Osteoblast (primary cell): ENCODE results near the gene GAK. TPM values are rescaled to one million over a fixed set of nuclear protein-coding genes. Genes with fewer than 3 reads are reported as not detected.

ENCODE experiments used
- DNase-seq: peaks from one replicate; pipeline ENCODE4 v3.0.0; 2011; ENCODE audit warnings: low spot score, mixed read lengths; ENCODE audit not compliant: insufficient read length; ENCODE audit errors: missing footprints
- H2AFZ ChIP-seq: 2 replicates; pipeline ENCODE4 v1.6.0; 2011; ENCODE audit warnings: mild to moderate bottlenecking, low read length
- H3K27ac ChIP-seq: 2 replicates; pipeline ENCODE4 v1.5.1; 2011; ENCODE audit warnings: mild to moderate bottlenecking, low read depth, low read length, moderate library complexity
- H3K27me3 ChIP-seq: 2 replicates; pipeline ENCODE4 v1.6.0; 2012; ENCODE audit warnings: mild to moderate bottlenecking, control low read depth, inconsistent platforms, low read length, moderate library complexity; ENCODE audit not compliant: insufficient read depth
- H3K36me3 ChIP-seq: 2 replicates; pipeline ENCODE4 v1.5.1; 2011; ENCODE audit warnings: mild to moderate bottlenecking, low read length, control low read depth, moderate library complexity; ENCODE audit not compliant: insufficient read depth
- H3K4me1 ChIP-seq: 2 replicates; pipeline ENCODE4 v1.5.1; 2011; ENCODE audit warnings: mild to moderate bottlenecking, low read length, control low read depth, moderate library complexity; ENCODE audit not compliant: insufficient read depth
- H3K4me2 ChIP-seq: 2 replicates; pipeline ENCODE4 v1.6.0; 2011; ENCODE audit warnings: mild to moderate bottlenecking, low read length; ENCODE audit not compliant: insufficient read depth
- H3K4me3 ChIP-seq: fragments of 200-600 bp; sonication (generic); 3 replicates; pipeline ENCODE4 v1.5.1; 2012; ENCODE audit warnings: mild to moderate bottlenecking, low read length, inconsistent platforms; ENCODE audit not compliant: insufficient read depth
- H3K79me2 ChIP-seq: 2 replicates; pipeline ENCODE4 v1.6.0; 2012; ENCODE audit warnings: mild to moderate bottlenecking, low read length, control low read depth, inconsistent platforms; ENCODE audit not compliant: insufficient read depth
- H3K9me3 ChIP-seq: 2 replicates; pipeline ENCODE4 v1.5.1; 2011; ENCODE audit warnings: low read depth, low read length, control low read depth
- H4K20me1 ChIP-seq: 2 replicates; pipeline ENCODE4 v1.6.0; 2012; ENCODE audit warnings: mild to moderate bottlenecking, low read length, control low read depth; ENCODE audit not compliant: insufficient read depth
- CTCF ChIP-seq: IDR thresholded peaks from 2 replicates; pipeline ENCODE4 v1.5.1; 2011; ENCODE audit warnings: mild to moderate bottlenecking, low read depth, low read length, moderate library complexity; ENCODE audit errors: extremely low read depth
- total RNA-seq: library from RNA; depleted of rRNA; stranded (reverse); fragments of >200 nt; gene quantifications from 2 replicates; pipeline ENCODE4 v1.2.3, GENCODE V29; 2012

GAK gene
- total RNA-seq, 1 donor: 48.9 TPM

DNA sequence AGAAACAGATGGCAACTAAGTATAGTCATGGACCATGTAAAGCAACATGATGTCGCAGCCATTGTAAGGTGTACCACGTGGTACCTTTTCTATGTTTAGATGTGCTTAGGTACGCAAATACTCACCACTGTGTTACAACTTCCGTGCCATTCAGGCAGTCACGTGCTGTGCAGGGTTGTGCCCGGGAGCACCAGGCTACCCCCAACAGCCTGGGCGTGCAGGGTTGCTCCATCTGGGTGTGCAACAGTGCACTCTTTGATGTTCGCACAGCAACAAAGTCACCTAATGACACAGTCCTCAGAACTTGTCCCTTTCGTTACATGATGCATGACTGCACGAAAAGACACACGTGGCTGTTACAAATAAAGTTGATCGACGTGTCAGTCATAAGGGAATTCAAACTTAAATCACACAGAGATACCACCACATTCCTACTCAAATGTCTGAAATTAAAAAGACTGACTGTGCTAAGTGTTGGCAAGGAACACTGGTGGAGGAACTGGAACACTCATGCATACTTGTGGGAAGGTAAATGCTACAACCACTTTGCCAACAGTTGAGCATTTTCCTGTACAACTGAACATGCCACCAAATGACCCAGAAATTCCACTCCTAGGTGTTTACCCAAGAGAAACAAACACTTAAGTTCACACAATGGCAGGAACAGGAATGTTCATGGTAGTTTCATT, 130.5 kb downstream of the GAK start:
- Histone ChIP-seq H3K27me3 (peaks cover 8% of the 10 kb centered on the region), H3K4me2 (no peak overlapping the region), H2AFZ (no peak overlapping the region), H3K4me1 (no peaks in the 10 kb centered on the region), H3K79me2 (no peaks in the 10 kb centered on the region), H4K20me1 (no peaks in the 10 kb centered on the region), H3K9me3 (peaks cover 4% of the 10 kb centered on the region), H3K4me3 (no peak overlapping the region), H3K27ac (no peak overlapping the region), H3K36me3 (no peaks in the 10 kb centered on the region)
- TF ChIP-seq CTCF: no peak
- no peak for DNase-seq

Other genes with a start within 250 kb of the GAK start
- gene SLC49A3, start 243.2 kb downstream of the GAK start, total RNA-seq: 11.6 and 13.6 TPM in 2 replicates
- 32.7 and 43.1 TPM in 2 replicates for gene PCGF3, start 226.5 kb downstream of the GAK start, total RNA-seq
- not detected in 2 replicates for gene CPLX1, start 106.2 kb downstream of the GAK start, total RNA-seq
- gene TMEM175, start 144 bp upstream of the GAK start, total RNA-seq: 12.4 and 13.8 TPM in 2 replicates
- 10.3 and 15.2 TPM in 2 replicates for gene DGKQ, start 41.3 kb upstream of the GAK start, total RNA-seq
- 23.0 and 26.4 TPM in 2 replicates for gene IDUA, start 54.7 kb upstream of the GAK start, total RNA-seq
- 0.36 and 0.59 TPM in 2 replicates for gene SLC26A1, start 61.1 kb upstream of the GAK start, total RNA-seq
- 29.2 and 30.8 TPM in 2 replicates for gene FGFRL1, start 79.3 kb upstream of the GAK start, total RNA-seq
- 7.1 and 7.6 TPM in 2 replicates for gene RNF212, start 181.2 kb upstream of the GAK start, total RNA-seq
- gene SPON2, start 240.3 kb upstream of the GAK start, total RNA-seq: 29.8 and 38.7 TPM in 2 replicates